ENCODE results near the gene TRIM47.

- peak; percentile 43 to 76 (median 67) for TF ChIP-seq CTCF (IDR thresholded peaks at IDR 0.05)
- peak; percentile 13 for TF ChIP-seq POLR2A (IDR thresholded peaks at IDR 0.05)
- TF ChIP-seq EP300 (IDR thresholded peaks at IDR 0.05) = no peak
These were observed 618 bp downstream of the TRIM47 start for GRCh38 chr17:75877752-75878173.

All from ovary (tissue), 3 donors.